ENCODE results near the gene L1TD1.

DNA sequence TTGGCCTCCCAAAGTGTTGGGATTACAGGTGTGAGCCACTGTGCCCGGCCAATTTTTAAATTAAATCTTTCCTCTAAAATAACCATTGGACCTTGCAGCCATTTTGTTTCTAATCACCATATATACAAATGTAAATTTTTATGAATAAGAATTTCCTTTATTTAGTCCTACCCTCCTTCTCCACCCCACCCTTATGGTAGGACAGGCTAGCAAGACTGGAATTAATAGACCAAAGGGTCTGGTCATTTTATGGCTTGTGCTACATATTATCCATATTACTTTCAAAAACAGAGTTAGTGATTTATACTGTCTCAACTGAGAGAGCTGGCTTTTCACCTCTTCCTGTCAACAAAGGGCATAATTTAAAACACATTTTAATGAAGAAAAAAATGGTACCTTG, 26.5 kb downstream of the L1TD1 start:
- TF ChIP-seq, protein P1, sequence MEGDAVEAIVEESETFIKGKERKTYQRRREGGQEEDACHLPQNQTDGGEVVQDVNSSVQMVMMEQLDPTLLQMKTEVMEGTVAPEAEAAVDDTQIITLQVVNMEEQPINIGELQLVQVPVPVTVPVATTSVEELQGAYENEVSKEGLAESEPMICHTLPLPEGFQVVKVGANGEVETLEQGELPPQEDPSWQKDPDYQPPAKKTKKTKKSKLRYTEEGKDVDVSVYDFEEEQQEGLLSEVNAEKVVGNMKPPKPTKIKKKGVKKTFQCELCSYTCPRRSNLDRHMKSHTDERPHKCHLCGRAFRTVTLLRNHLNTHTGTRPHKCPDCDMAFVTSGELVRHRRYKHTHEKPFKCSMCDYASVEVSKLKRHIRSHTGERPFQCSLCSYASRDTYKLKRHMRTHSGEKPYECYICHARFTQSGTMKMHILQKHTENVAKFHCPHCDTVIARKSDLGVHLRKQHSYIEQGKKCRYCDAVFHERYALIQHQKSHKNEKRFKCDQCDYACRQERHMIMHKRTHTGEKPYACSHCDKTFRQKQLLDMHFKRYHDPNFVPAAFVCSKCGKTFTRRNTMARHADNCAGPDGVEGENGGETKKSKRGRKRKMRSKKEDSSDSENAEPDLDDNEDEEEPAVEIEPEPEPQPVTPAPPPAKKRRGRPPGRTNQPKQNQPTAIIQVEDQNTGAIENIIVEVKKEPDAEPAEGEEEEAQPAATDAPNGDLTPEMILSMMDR (IDR thresholded peaks at IDR 0.05) = no peak
- TF ChIP-seq POLR2A (IDR thresholded peaks at IDR 0.05) = no peak
- no peak for TF ChIP-seq POLR2AphosphoS5 (IDR thresholded peaks at IDR 0.05)

Measured in breast epithelium (tissue), 3 donors.